Mononuclear cell (primary cell): ENCODE data around the gene MEGF8. TPM values are rescaled to one million over a fixed set of nuclear protein-coding genes. Genes with fewer than 3 reads are reported as not detected.

Experiments
- H3K27me3 ChIP-seq: 2 replicates; pipeline ENCODE4 v1.6.0; 2011; ENCODE audit warnings: low read length, control low read depth; ENCODE audit not compliant: insufficient read depth
- H3K4me1 ChIP-seq: 2 replicates; pipeline ENCODE4 v1.5.1; 2011; ENCODE audit warnings: mild to moderate bottlenecking, low read length, control low read depth; ENCODE audit not compliant: insufficient read depth
- H3K4me3 ChIP-seq: 2 replicates; pipeline ENCODE4 v1.5.1; 2011; ENCODE audit warnings: mild to moderate bottlenecking, low read length, moderate library complexity
- H3K9me3 ChIP-seq: 2 replicates; pipeline ENCODE4 v1.5.1; 2011; ENCODE audit warnings: low read depth, mild to moderate bottlenecking, control low read depth, low read length
- total RNA-seq: library from RNA; depleted of rRNA; stranded (reverse); fragments of >200 nt; gene quantifications from one replicate; pipeline ENCODE4 v1.2.3, GENCODE V29; 2012

Gene MEGF8
- 1.6 TPM for total RNA-seq

- Histone ChIP-seq H3K4me1 (peaks cover 23% of the 10 kb centered on the region), H3K4me3 (peak within 1 kb of the TSS; percentile 90), H3K9me3 (no peaks in the 10 kb centered on the region), H3K27me3 (peaks cover 19% of the 10 kb centered on the region)
These were observed at the start of gene MEGF8 for GRCh38 chr19:42325308-42325895. Gene MEGF8, plus strand, starts transcription at chr19:42325635. Its CDS starts 609 bp downstream, at chr19:42326244.

- Histone ChIP-seq H3K27me3 (no peaks in the 10 kb centered on the region), H3K4me3 (no peak overlapping the region), H3K9me3 (no peaks in the 10 kb centered on the region), H3K4me1 (peaks cover 50% of the 10 kb centered on the region)
These were observed 49.2 kb upstream of the MEGF8 start for GRCh38 chr19:42276284-42276683.

GRCh38 chr19:42276821-42277220 is 48.6 kb upstream of the MEGF8 start:
- Histone ChIP-seq H3K9me3 (no peaks in the 10 kb centered on the region), H3K4me1 (peaks cover 50% of the 10 kb centered on the region), H3K4me3 (no peak overlapping the region), H3K27me3 (no peaks in the 10 kb centered on the region)

- Histone ChIP-seq H3K4me3 (no peak overlapping the region), H3K9me3 (no peaks in the 10 kb centered on the region), H3K27me3 (no peaks in the 10 kb centered on the region), H3K4me1 (peaks cover 60% of the 10 kb centered on the region)
These were observed 47.5 kb upstream of the MEGF8 start for GRCh38 chr19:42277821-42278451.

GRCh38 chr19:42278452-42279154 is 46.8 kb upstream of the MEGF8 start:
- Histone ChIP-seq H3K27me3 (no peaks in the 10 kb centered on the region), H3K4me1 (peaks cover 66% of the 10 kb centered on the region), H3K9me3 (no peaks in the 10 kb centered on the region), H3K4me3 (no peak overlapping the region)

- H3K27me3 ChIP-seq: no peaks in the 10 kb centered on the region
- peak overlapping the region; percentile 81 for H3K4me3 ChIP-seq
- no peaks in the 10 kb centered on the region for H3K9me3 ChIP-seq
- peaks cover 66% of the 10 kb centered on the region for H3K4me1 ChIP-seq
These were observed 46.1 kb upstream of the MEGF8 start for GRCh38 chr19:42279155-42279901.

- peaks cover 72% of the 10 kb centered on the region for H3K4me1 ChIP-seq
- peak overlapping the region; percentile 81 for H3K4me3 ChIP-seq
- H3K9me3 ChIP-seq: no peaks in the 10 kb centered on the region
- no peaks in the 10 kb centered on the region for H3K27me3 ChIP-seq
These were observed 45.3 kb upstream of the MEGF8 start for GRCh38 chr19:42279902-42280814.

GRCh38 chr19:42280815-42281145 is 44.7 kb upstream of the MEGF8 start:
- peak overlapping the region; percentile 81 for H3K4me3 ChIP-seq

GRCh38 chr19:42281146-42281826 is 44.1 kb upstream of the MEGF8 start:
- Histone ChIP-seq H3K27me3 (no peaks in the 10 kb centered on the region), H3K4me3 (no peak overlapping the region), H3K9me3 (no peaks in the 10 kb centered on the region), H3K4me1 (peaks cover 73% of the 10 kb centered on the region)

More at GRCh38 chr19:42280815-42281145, 44.7 kb upstream of the MEGF8 start:
- no peaks in the 10 kb centered on the region for H3K27me3 ChIP-seq
- no peaks in the 10 kb centered on the region for H3K9me3 ChIP-seq
- peaks cover 73% of the 10 kb centered on the region for H3K4me1 ChIP-seq

GRCh38 chr19:42281827-42282762 is 43.3 kb upstream of the MEGF8 start:
- Histone ChIP-seq H3K4me1 (peaks cover 73% of the 10 kb centered on the region), H3K4me3 (no peak overlapping the region), H3K9me3 (no peaks in the 10 kb centered on the region), H3K27me3 (no peaks in the 10 kb centered on the region)

GRCh38 chr19:42282819-42283187 is 42.6 kb upstream of the MEGF8 start:
- H3K4me1 ChIP-seq: peaks cover 73% of the 10 kb centered on the region
- H3K27me3 ChIP-seq: no peaks in the 10 kb centered on the region
- no peaks in the 10 kb centered on the region for H3K9me3 ChIP-seq
- H3K4me3 ChIP-seq: peak overlapping the region; percentile 49

- Histone ChIP-seq H3K27me3 (no peaks in the 10 kb centered on the region), H3K4me1 (peaks cover 70% of the 10 kb centered on the region)
These were observed 42.0 kb upstream of the MEGF8 start for GRCh38 chr19:42283188-42284065.

More at GRCh38 chr19:42283188-42284065, 42.0 kb upstream of the MEGF8 start:
- H3K4me3 ChIP-seq: peak overlapping the region; percentile 49
- H3K9me3 ChIP-seq: no peaks in the 10 kb centered on the region
